KMS-11 (cell line): ENCODE results near the gene KIF16B.

Source experiments
- H2AFZ ChIP-seq: fragments of 200-600 bp; sonication (generic); 2 replicates; pipeline ENCODE4 v1.6.1; 2016; ENCODE audit warnings: antibody characterized with exemption, mixed run types, low read depth
- H3K27ac ChIP-seq: fragments of 200-600 bp; sonication (generic); 2 replicates; pipeline ENCODE4 v1.6.1; 2016; ENCODE audit warnings: mild to moderate bottlenecking, mixed run types
- H3K27me3 ChIP-seq: fragments of 200-600 bp; sonication (generic); 2 replicates; pipeline ENCODE4 v1.6.1; 2017; ENCODE audit warnings: mild to moderate bottlenecking, low read depth, mixed run types, moderate library complexity; ENCODE audit not compliant: insufficient read depth
- H3K36me3 ChIP-seq: fragments of 200-600 bp; sonication (generic); 2 replicates; pipeline ENCODE4 v1.6.1; 2017; ENCODE audit warnings: mild to moderate bottlenecking, mixed run types; ENCODE audit not compliant: insufficient read depth
- H3K4me1 ChIP-seq: fragments of 200-600 bp; sonication (generic); 2 replicates; pipeline ENCODE4 v1.6.1; 2016; ENCODE audit warnings: mild to moderate bottlenecking, low read depth, mixed run types; ENCODE audit not compliant: poor library complexity, severe bottlenecking
- H3K4me2 ChIP-seq: fragments of 200-600 bp; sonication (generic); 2 replicates; pipeline ENCODE4 v1.7.0; 2016; ENCODE audit warnings: mild to moderate bottlenecking, mixed run types
- H3K4me3 ChIP-seq: fragments of 200-600 bp; sonication (generic); IDR thresholded peaks from 2 replicates; pipeline ENCODE4 v1.6.1; 2017; ENCODE audit warnings: low read depth, low read length, mixed read lengths; ENCODE audit not compliant: insufficient read depth
- H3K79me2 ChIP-seq: fragments of 200-600 bp; sonication (generic); 2 replicates; pipeline ENCODE4 v1.6.1; 2016; ENCODE audit warnings: low read depth, mixed run types; ENCODE audit not compliant: insufficient read depth
- H3K9ac ChIP-seq: fragments of 200-600 bp; sonication (generic); 2 replicates; pipeline ENCODE4 v1.6.1; 2016; ENCODE audit warnings: mild to moderate bottlenecking, mixed run types
- H4K20me1 ChIP-seq: fragments of 200-600 bp; sonication (generic); 2 replicates; pipeline ENCODE4 v1.6.1; 2016; ENCODE audit warnings: mild to moderate bottlenecking, mixed run types; ENCODE audit not compliant: insufficient read depth
- CTCF ChIP-seq: fragments of 200-600 bp; sonication (generic); conservative IDR thresholded peaks from 2 replicates; pipeline ENCODE4 v1.6.1; 2017; ENCODE audit warnings: low read depth, mild to moderate bottlenecking, antibody characterized with exemption, low read length, moderate library complexity, mixed read lengths

Gene KIF16B

DNA sequence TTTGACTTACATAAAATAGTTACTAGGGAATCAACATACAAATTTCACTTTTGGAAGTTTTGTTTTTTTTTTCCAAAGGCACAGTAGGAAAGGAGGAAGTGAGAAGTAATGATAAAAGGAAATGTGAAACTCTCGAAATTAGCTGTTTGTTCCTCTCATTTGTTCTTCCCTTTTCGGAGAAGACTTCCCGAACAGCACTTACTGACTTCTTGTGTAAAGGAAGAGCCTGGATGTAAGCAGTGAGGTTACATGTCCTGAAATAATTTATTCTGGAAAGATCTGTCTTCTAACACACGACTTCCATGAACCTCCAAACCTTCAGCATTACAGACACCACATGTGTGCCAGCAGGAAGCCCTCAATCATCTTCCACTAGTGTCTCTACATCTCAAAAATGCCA is 59.1 kb downstream of the KIF16B start:
- no peak overlapping the region for H3K27ac ChIP-seq
- no peak overlapping the region for H3K4me2 ChIP-seq
- no peak overlapping the region for H3K9ac ChIP-seq
- no peaks in the 10 kb centered on the region for H3K79me2 ChIP-seq
- H2AFZ ChIP-seq, result no peak overlapping the region
- TF ChIP-seq CTCF, result no peak
- H3K4me1 ChIP-seq, result no peaks in the 10 kb centered on the region
- no peaks in the 10 kb centered on the region for H4K20me1 ChIP-seq
- H3K27me3 ChIP-seq, result no peaks in the 10 kb centered on the region
- H3K4me3 ChIP-seq, result no peak overlapping the region
- no peaks in the 10 kb centered on the region for H3K36me3 ChIP-seq

DNA sequence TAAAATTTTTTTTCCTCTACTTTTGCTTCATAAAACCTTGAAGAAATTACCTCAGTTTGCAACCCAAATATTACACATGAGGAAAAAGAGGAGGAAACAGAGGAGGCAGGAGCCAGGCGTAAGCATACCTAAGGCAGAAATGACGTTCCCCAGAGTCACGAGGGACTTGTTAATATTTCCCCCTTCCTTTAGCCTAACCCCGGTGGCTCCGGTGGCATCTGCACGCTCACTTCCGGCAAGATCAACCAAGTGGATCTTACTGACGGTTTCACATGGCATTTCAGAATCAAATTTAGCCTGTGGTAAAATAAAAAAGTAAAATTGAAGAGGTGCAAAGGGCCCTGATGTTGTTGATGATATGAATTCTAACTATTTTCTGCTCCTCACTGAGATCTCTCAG is 67.4 kb downstream of the KIF16B start:
- Histone ChIP-seq H3K4me1 (no peaks in the 10 kb centered on the region), H3K4me2 (no peak overlapping the region), H3K4me3 (no peak overlapping the region), H4K20me1 (no peaks in the 10 kb centered on the region), H3K27me3 (no peaks in the 10 kb centered on the region), H3K9ac (no peak overlapping the region), H2AFZ (no peak overlapping the region), H3K27ac (no peak overlapping the region), H3K79me2 (no peaks in the 10 kb centered on the region), H3K36me3 (no peaks in the 10 kb centered on the region)
- TF ChIP-seq CTCF, result no peak

GRCh38 chr20:16501301-16501700 is 71.9 kb downstream of the KIF16B start:
- Histone ChIP-seq H3K4me3 (no peak overlapping the region), H3K27ac (no peak overlapping the region), H3K4me2 (no peak overlapping the region), H2AFZ (no peak overlapping the region), H3K9ac (no peak overlapping the region), H3K36me3 (no peaks in the 10 kb centered on the region), H3K27me3 (no peaks in the 10 kb centered on the region), H4K20me1 (no peaks in the 10 kb centered on the region), H3K79me2 (no peaks in the 10 kb centered on the region), H3K4me1 (no peaks in the 10 kb centered on the region)
- TF ChIP-seq CTCF, result no peak

- no peaks in the 10 kb centered on the region for H3K27me3 ChIP-seq
These were observed 73.1 kb downstream of the KIF16B start for GRCh38 chr20:16500197-16500596.

More at GRCh38 chr20:16500197-16500596, 73.1 kb downstream of the KIF16B start:
- Histone ChIP-seq H3K36me3 (no peaks in the 10 kb centered on the region), H3K27ac (no peak overlapping the region), H3K79me2 (no peaks in the 10 kb centered on the region), H2AFZ (no peak overlapping the region), H3K9ac (no peak overlapping the region), H3K4me1 (no peaks in the 10 kb centered on the region), H3K4me3 (no peak overlapping the region), H4K20me1 (no peaks in the 10 kb centered on the region), H3K4me2 (no peak overlapping the region)
- no peak for TF ChIP-seq CTCF
